Muscle layer of duodenum (tissue), 2 donors: Measurements from ENCODE around the gene PCDH9.

Experiments
- H3K27ac ChIP-seq: one replicate; pipeline ENCODE4 v1.7.0; 2013; ENCODE audit warnings: mild to moderate bottlenecking, low read length
- H3K27me3 ChIP-seq: one replicate; pipeline ENCODE4 v1.7.0; 2013; ENCODE audit warnings: low read depth, mild to moderate bottlenecking, control low read depth, low read length
- H3K36me3 ChIP-seq, 2 donors: one replicate each; pipeline ENCODE4 v1.7.0; 2013; ENCODE audit warnings: low read length in 2 of 2, control low read depth in 1 of 2, mild to moderate bottlenecking in 1 of 2; ENCODE audit not compliant: insufficient read depth in 2 of 2, control insufficient read depth in 1 of 2
- H3K4me1 ChIP-seq, 2 donors: one replicate each; pipeline ENCODE4 v1.7.0; 2013; ENCODE audit warnings: low read length in 2 of 2, mild to moderate bottlenecking in 2 of 2, control low read depth in 1 of 2, moderate library complexity in 1 of 2; ENCODE audit not compliant: insufficient read depth in 2 of 2, control insufficient read depth in 1 of 2
- H3K4me3 ChIP-seq, 2 donors: one replicate each; pipeline ENCODE4 v1.7.0; 2013; ENCODE audit warnings: low read length in 2 of 2, low read depth in 1 of 2, mild to moderate bottlenecking in 1 of 2
- H3K9me3 ChIP-seq, 2 donors: one replicate each; pipeline ENCODE4 v1.7.0; 2013; ENCODE audit warnings: low read length in 2 of 2, control low read depth in 1 of 2, mild to moderate bottlenecking in 1 of 2; ENCODE audit not compliant: control insufficient read depth in 1 of 2
- donor health status: healthy.

PCDH9 gene

GRCh38 chr13:66513728-66514127 lies 716.4 kb downstream of the PCDH9 start:
- no peaks in the 10 kb centered on the region for H3K4me1 ChIP-seq
- no peak overlapping the region for H3K27ac ChIP-seq
- H3K9me3 ChIP-seq = no peaks in the 10 kb centered on the region
- H3K36me3 ChIP-seq = no peaks in the 10 kb centered on the region
- no peaks in the 10 kb centered on the region for H3K27me3 ChIP-seq
- no peak overlapping the region for H3K4me3 ChIP-seq

- no peaks in the 10 kb centered on the region for H3K4me1 ChIP-seq
- no peak overlapping the region for H3K4me3 ChIP-seq
- H3K9me3 ChIP-seq = no peaks in the 10 kb centered on the region
- H3K27ac ChIP-seq = no peak overlapping the region
- no peaks in the 10 kb centered on the region for H3K36me3 ChIP-seq
- no peaks in the 10 kb centered on the region for H3K27me3 ChIP-seq
These were observed 721.0 kb downstream of the PCDH9 start for GRCh38 chr13:66509175-66509574.

- Histone ChIP-seq H3K27ac (no peak overlapping the region), H3K4me1 (no peaks in the 10 kb centered on the region), H3K4me3 (no peak overlapping the region), H3K9me3 (no peaks in the 10 kb centered on the region), H3K27me3 (no peaks in the 10 kb centered on the region), H3K36me3 (no peaks in the 10 kb centered on the region)
These were observed 721.8 kb downstream of the PCDH9 start for GRCh38 chr13:66508153-66508909.

GRCh38 chr13:66506979-66507378 lies 723.2 kb downstream of the PCDH9 start:
- H3K27me3 ChIP-seq = no peaks in the 10 kb centered on the region
- no peaks in the 10 kb centered on the region for H3K4me1 ChIP-seq
- no peaks in the 10 kb centered on the region for H3K9me3 ChIP-seq
- no peaks in the 10 kb centered on the region for H3K36me3 ChIP-seq
- no peak overlapping the region for H3K4me3 ChIP-seq
- no peak overlapping the region for H3K27ac ChIP-seq

- Histone ChIP-seq H3K4me1 (no peaks in the 10 kb centered on the region), H3K9me3 (no peaks in the 10 kb centered on the region), H3K27ac (no peak overlapping the region), H3K27me3 (no peaks in the 10 kb centered on the region), H3K36me3 (no peaks in the 10 kb centered on the region), H3K4me3 (no peak overlapping the region)
These were observed 723.9 kb downstream of the PCDH9 start for GRCh38 chr13:66506051-66506777.

- H3K4me3 ChIP-seq = no peak overlapping the region
- no peaks in the 10 kb centered on the region for H3K4me1 ChIP-seq
- no peak overlapping the region for H3K27ac ChIP-seq
- H3K9me3 ChIP-seq = no peaks in the 10 kb centered on the region
- no peaks in the 10 kb centered on the region for H3K27me3 ChIP-seq
- no peaks in the 10 kb centered on the region for H3K36me3 ChIP-seq
These were observed 726.2 kb downstream of the PCDH9 start for GRCh38 chr13:66503890-66504289.

GRCh38 chr13:66501181-66501580 lies 729.0 kb downstream of the PCDH9 start:
- no peaks in the 10 kb centered on the region for H3K36me3 ChIP-seq
- H3K4me3 ChIP-seq = no peak overlapping the region
- H3K9me3 ChIP-seq = no peaks in the 10 kb centered on the region
- no peaks in the 10 kb centered on the region for H3K27me3 ChIP-seq
- H3K27ac ChIP-seq = no peak overlapping the region
- no peaks in the 10 kb centered on the region for H3K4me1 ChIP-seq

GRCh38 chr13:66492479-66492878 lies 737.7 kb downstream of the PCDH9 start:
- H3K4me1 ChIP-seq = no peaks in the 10 kb centered on the region
- H3K27ac ChIP-seq = no peak overlapping the region
- H3K9me3 ChIP-seq = no peaks in the 10 kb centered on the region
- H3K36me3 ChIP-seq = no peaks in the 10 kb centered on the region
- no peak overlapping the region for H3K4me3 ChIP-seq
- H3K27me3 ChIP-seq = no peaks in the 10 kb centered on the region

GRCh38 chr13:66491251-66491650 lies 738.9 kb downstream of the PCDH9 start:
- no peaks in the 10 kb centered on the region for H3K36me3 ChIP-seq
- no peaks in the 10 kb centered on the region for H3K4me1 ChIP-seq
- no peaks in the 10 kb centered on the region for H3K9me3 ChIP-seq
- H3K27me3 ChIP-seq = no peaks in the 10 kb centered on the region
- no peak overlapping the region for H3K4me3 ChIP-seq
- H3K27ac ChIP-seq = no peak overlapping the region

GRCh38 chr13:66489586-66489985 lies 740.5 kb downstream of the PCDH9 start:
- Histone ChIP-seq H3K27me3 (no peaks in the 10 kb centered on the region), H3K4me1 (no peaks in the 10 kb centered on the region), H3K27ac (no peak overlapping the region), H3K9me3 (no peaks in the 10 kb centered on the region), H3K36me3 (no peaks in the 10 kb centered on the region), H3K4me3 (no peak overlapping the region)

GRCh38 chr13:66489172-66489571 lies 741.0 kb downstream of the PCDH9 start:
- no peaks in the 10 kb centered on the region for H3K9me3 ChIP-seq
- no peaks in the 10 kb centered on the region for H3K36me3 ChIP-seq
- no peaks in the 10 kb centered on the region for H3K4me1 ChIP-seq
- H3K27ac ChIP-seq = no peak overlapping the region
- no peaks in the 10 kb centered on the region for H3K27me3 ChIP-seq
- no peak overlapping the region for H3K4me3 ChIP-seq
